Astrocyte of the spinal cord (primary cell): ENCODE measurements around the gene CPEB2.

Experiments
- DNase-seq: peaks from one replicate; pipeline ENCODE4 v3.0.0; 2011; ENCODE audit warnings: low read depth, low spot score
- H3K4me3 ChIP-seq: 2 replicates; pipeline ENCODE4 v1.5.1; 2011; ENCODE audit warnings: low read depth, mild to moderate bottlenecking, low read length, moderate library complexity
- in situ Hi-C: cut with HindIII; loops from 2 replicates; pipeline ENCODE4 v1.10.0; 2017; ENCODE audit warnings: low sequenced_read_pairs
- TF ChIP-seq, protein P1 (sequence below): IDR thresholded peaks from 2 replicates; pipeline ENCODE4 v1.5.1; 2012; ENCODE audit warnings: low read depth, mild to moderate bottlenecking, low read length, inconsistent platforms

CPEB2 gene

DNA sequence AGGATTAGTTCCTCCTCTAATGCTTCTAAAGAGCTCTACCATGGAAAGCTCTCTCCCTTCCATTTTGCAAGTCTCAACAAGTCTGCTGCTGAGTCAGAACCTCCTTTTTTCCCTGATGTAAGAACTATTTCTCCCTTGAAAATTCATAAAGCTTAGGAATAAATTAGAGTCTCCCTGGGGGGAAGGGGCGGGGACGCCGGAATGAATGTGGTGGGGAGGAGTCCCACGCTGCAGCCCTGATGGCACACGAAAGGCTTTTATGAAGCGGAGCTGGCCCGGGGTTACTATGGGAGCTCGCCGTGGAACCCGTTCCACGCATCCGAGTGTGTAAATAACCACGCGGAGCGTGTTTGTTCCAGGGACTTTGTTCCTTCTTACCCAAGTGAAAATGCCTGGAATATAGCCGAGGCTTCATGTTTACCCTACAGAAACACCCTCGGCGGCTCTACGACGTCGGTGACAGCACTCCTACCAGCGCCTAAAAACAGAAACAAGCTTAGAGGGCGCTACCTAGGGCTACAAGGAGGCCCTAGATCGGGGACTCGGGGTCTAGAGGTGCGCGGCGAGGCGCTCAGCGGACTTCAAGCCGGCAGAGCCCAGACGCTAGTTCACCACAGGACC lies 923 bp upstream of the CPEB2 start:
- peak overlapping the region; percentile 93 for H3K4me3 ChIP-seq
- in situ Hi-C loops = no loop called here
- DNase-seq = peak; percentile 97
- TF ChIP-seq, protein P1, sequence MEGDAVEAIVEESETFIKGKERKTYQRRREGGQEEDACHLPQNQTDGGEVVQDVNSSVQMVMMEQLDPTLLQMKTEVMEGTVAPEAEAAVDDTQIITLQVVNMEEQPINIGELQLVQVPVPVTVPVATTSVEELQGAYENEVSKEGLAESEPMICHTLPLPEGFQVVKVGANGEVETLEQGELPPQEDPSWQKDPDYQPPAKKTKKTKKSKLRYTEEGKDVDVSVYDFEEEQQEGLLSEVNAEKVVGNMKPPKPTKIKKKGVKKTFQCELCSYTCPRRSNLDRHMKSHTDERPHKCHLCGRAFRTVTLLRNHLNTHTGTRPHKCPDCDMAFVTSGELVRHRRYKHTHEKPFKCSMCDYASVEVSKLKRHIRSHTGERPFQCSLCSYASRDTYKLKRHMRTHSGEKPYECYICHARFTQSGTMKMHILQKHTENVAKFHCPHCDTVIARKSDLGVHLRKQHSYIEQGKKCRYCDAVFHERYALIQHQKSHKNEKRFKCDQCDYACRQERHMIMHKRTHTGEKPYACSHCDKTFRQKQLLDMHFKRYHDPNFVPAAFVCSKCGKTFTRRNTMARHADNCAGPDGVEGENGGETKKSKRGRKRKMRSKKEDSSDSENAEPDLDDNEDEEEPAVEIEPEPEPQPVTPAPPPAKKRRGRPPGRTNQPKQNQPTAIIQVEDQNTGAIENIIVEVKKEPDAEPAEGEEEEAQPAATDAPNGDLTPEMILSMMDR = peak; percentile 27

DNA sequence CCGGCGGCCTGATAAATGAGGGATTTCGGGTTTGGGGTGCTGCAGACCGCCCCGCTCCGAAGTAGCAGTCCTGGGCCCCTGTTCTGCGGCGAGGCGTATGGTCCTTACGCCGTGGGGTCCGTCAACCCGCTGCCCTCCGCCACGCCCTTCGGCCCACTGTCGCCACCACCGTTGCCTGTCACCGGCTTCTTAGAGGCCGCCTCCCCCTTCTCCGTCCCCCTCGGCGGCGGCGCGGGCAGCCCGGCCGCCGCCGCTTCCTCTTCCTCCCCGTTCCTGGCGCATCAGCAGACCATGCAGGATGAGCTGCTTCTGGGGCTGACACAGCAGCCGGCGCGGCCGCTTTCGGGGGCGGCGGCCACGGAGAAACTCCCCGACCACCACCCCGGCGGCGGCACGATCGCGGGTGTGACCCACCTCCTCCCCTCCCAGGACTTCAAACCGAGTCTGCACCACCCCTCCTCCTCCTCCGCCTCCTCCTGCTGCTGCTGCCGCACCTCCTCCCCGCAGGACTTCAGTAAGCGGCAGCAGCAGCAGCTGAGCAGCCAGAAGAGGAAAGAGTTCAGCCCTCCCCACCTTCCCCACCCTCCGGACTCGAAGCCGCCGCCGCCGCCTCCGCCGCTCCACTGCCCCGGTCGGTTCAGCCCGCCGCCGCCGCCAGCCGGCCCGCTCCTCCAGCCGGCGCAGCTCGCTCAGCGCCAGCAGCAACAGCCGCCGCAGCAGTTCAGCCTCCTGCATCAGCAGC lies 549 bp downstream of the CPEB2 start:
- in situ Hi-C loops = no loop called here
- H3K4me3 ChIP-seq = peak overlapping the region; percentile 93
- TF ChIP-seq, protein P1 = no peak
- DNase-seq = peak; percentile 96

DNA sequence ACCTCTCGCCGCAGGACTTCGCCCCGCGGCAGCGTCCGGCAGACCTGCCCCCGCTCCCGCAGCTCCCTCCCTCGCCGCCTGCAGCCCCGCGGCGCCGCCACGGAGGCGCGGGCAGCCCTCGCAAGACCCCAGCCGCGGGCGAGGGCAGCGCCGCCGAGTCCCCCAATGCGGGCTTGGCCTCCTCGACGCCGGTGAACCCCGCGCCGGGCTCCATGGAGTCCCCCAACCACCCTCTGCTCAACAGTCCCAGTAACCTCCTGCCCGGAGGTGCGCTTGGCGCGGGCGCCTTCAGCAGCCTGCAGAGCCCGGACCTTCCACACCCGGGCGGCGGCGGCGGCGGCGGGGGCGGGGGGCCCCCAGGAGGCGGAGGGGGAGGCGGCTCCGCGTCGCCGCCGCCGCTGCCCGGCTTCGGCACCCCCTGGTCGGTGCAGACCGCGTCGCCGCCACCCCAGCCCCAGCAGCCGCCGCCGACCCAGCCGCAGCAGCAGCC lies 1.2 kb downstream of the CPEB2 start:
- no peak for DNase-seq
- H3K4me3 ChIP-seq = peak overlapping the region; percentile 93
- in situ Hi-C loops = no loop called here
- TF ChIP-seq, protein P1 = no peak

DNA sequence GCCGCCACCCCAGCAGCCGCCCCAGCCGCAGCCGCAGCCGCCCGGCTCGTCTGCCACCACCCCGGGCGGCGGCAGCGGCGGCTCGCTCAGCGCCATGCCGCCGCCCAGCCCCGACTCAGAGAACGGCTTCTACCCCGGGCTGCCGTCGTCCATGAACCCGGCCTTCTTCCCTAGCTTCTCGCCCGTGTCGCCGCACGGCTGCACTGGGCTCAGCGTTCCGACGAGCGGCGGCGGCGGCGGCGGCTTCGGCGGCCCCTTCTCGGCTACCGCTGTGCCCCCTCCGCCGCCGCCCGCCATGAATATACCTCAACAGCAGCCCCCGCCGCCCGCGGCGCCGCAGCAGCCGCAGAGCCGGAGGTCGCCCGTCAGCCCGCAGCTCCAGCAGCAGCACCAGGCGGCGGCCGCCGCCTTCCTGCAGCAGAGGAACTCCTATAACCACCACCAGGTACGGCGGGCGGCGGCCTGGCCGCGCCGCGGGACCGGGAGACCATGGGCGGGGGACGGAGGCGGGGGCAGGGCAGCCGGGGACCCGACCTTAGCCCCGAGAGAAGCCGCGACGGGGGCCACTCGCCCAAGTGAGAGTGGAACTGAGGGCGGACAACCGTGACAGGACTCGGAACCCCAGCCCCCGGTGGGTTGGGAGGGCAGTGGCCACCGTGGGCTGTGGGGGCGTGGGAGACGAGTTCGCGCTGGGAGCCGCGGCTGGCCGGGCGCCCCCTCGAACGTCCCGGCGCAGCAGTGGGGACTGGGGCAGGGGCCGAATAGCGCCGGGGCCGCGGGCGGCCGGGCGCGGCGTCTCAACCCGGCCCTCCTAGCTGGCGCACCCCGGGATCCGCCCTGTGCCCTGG lies 1.8 kb downstream of the CPEB2 start:
- H3K4me3 ChIP-seq = peak overlapping the region; percentile 93
- no peak for DNase-seq
- in situ Hi-C loops = no loop called here
- TF ChIP-seq, protein P1 = no peak

DNA sequence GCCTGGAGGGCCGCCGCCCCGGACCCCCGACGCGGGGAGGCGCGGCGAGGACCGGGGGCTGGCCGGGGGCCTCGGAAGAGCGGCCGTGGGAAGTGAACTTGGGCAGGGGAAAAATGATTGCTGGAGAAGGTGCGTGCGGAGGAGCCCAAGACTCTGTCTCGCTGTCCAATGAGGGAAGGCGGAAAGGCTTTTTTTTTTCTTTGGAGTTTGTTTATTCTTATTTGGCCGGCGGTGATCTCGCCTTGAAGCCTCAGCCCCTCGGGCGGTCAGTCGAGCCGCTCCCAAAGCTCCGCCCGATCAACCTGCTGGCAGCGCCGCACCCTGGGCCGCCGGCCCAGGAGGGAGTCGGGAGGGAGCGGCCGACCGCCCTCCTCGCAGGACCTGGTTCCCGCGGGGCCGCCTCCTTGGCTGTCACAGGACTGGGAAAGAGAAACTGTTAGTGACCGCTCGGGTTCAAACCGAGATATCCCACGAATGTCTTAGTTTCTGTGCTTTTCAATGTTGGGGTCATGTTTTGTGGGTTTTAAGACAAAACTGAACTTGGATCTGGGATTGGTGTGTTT lies 2.5 kb downstream of the CPEB2 start:
- TF ChIP-seq, protein P1 = no peak
- peak overlapping the region; percentile 93 for H3K4me3 ChIP-seq
- DNase-seq = peak; percentile 75
- in situ Hi-C loops = no loop called here

DNA sequence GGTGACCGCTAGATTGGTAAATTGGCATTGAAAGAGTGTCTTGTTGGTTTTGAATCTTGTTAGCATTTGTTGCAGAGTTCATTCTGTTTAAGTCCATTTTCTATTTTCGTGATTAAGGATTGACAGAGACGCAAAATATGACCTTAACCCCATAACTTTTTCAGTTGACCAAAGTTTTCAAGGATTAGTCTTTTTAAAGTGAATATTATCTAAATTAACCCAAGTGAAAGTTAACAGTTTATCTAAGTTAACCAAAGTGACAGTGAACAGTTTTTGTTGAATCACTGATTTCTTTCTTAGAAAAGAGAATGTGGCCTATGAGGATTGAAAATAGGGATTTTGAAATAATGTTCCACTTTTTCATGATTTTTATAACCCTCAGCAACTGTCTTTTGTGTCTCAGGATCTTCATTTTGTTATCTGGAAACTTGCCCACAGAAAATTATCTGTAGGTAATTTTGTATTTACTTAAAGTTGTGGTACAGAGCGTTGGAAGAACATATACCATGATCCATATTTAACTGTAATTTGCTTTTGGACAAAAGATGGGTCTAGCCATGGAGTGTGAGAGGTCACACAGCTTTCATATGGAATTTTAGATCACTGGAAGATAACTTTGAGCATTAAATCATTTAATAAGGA lies 3.3 kb downstream of the CPEB2 start:
- DNase-seq = peak; percentile 50
- TF ChIP-seq, protein P1 = no peak
- in situ Hi-C loops = no loop called here
- H3K4me3 ChIP-seq = peak overlapping the region; percentile 93
